Fibroblast of mammary gland (primary cell): Measurements from ENCODE around the gene ARHGAP26.

Experiments
- DNase-seq: peaks from one replicate; pipeline ENCODE4 v3.0.0-alpha.2; 2010; ENCODE audit warnings: low read depth
- H3K4me3 ChIP-seq: 2 replicates; pipeline ENCODE4 v1.5.1; 2011; ENCODE audit warnings: low read depth, mild to moderate bottlenecking, low read length, moderate library complexity; ENCODE audit not compliant: control insufficient read depth
- TF ChIP-seq, protein P1 (sequence below): conservative IDR thresholded peaks from 2 replicates; pipeline ENCODE4 v1.5.1; 2011; ENCODE audit warnings: low read depth, low read length, inconsistent platforms; ENCODE audit not compliant: control insufficient read depth, insufficient read depth

ARHGAP26 gene

DNA sequence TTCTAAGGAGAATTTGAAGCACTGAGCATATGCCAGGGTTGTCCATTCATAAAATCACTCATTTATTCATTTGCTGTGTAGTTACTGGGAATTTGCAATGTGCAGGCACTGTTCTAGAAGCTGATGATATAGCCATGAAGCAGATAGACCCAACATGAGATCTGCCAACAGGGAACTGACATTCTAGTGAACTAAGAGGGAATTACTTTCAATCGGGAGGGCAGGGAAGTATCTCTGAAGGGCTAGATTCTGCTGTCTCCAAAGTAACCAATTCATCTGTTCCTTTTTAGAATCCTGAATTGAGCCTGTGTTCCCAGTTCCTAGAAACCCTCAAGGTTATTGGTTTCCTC is 11.4 kb upstream of the ARHGAP26 start:
- DNase-seq = no peak
- TF ChIP-seq, protein P1, sequence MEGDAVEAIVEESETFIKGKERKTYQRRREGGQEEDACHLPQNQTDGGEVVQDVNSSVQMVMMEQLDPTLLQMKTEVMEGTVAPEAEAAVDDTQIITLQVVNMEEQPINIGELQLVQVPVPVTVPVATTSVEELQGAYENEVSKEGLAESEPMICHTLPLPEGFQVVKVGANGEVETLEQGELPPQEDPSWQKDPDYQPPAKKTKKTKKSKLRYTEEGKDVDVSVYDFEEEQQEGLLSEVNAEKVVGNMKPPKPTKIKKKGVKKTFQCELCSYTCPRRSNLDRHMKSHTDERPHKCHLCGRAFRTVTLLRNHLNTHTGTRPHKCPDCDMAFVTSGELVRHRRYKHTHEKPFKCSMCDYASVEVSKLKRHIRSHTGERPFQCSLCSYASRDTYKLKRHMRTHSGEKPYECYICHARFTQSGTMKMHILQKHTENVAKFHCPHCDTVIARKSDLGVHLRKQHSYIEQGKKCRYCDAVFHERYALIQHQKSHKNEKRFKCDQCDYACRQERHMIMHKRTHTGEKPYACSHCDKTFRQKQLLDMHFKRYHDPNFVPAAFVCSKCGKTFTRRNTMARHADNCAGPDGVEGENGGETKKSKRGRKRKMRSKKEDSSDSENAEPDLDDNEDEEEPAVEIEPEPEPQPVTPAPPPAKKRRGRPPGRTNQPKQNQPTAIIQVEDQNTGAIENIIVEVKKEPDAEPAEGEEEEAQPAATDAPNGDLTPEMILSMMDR = no peak
- H3K4me3 ChIP-seq = no peak overlapping the region

DNA sequence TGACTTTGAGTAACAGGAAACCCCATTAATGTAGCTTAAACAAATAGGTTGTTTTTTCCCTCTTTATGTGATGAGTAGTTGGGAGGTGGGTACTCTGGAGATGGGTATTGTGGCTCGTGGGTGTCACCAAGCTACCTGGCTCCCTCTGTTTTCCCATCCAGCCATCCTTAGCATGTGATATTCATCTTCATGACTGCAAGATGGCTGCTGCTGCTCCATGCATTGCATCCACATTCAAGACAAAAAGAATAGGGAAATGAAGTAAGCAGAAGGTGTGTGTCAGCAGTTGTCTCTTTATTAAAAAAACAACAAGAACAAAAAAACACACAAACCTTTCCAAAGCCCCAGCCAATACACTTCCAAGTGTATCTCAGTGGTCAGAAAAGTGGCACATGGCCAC is 6.5 kb upstream of the ARHGAP26 start:
- TF ChIP-seq, protein P1 = no peak
- DNase-seq = no peak
- no peak overlapping the region for H3K4me3 ChIP-seq

DNA sequence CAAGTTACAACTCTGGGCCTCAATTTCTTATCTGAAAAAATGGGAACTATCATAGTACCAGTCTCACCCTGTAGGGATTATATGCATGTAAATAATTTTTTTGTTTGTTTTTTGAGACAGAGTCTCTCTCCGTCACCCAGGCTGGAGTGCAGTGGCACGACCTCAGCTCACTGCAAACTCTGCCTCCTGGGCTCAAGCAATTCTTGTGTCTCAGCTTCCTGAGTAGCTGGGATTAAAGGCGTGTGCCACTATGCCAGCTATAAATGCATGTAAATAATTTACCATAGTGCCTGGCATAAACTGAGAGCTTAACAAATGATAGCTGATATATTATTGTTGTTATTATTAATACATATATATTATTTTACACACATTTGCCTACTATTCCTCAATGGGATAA is 3.0 kb upstream of the ARHGAP26 start:
- H3K4me3 ChIP-seq = no peak overlapping the region
- DNase-seq = no peak
- TF ChIP-seq, protein P1 = no peak

DNA sequence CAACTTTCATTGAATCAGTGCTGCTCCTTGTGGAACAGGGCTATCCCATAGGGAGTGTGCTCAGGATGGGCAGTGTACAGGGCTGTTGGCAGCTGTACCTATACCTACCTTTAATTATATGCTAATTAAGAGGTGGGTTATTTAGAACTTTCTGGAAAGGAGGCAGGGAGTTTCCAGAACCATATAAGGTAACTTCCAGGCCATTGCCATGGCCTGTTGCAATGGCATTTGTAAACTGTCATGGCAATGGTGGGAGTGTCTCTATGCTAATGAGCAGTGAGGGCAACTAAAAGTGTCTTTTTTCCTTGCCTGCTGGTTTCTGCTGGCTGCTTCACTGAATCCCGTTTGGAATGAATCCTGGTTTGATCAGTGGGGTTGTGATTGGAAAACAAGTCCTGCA is 2.3 kb upstream of the ARHGAP26 start:
- H3K4me3 ChIP-seq = no peak overlapping the region
- TF ChIP-seq, protein P1 = no peak
- no peak for DNase-seq

DNA sequence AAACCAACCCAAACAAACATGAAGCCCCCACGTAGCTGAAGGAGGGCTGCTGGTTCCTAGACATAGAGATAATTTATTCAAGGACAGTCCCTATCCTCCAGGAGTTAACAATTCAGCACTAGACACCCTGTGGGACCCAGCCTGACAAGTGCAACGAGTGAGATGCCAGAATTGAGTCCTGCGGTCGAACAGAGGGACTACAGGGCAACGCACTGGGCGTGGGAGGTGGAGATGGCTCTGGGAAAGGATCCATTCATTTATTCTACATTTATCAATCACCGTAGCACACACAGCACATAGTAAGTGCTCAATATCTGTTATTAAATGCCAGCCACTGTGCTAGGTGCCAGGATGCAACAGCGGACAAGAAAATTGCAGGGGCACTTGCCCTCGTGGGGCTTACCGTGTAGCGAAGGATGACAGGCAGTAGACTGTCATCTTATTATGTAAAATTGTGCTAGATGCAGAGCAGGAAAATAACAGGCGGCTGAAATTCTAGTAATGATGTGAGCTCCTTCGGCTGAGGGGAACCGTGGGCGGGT is 855 bp upstream of the ARHGAP26 start:
- H3K4me3 ChIP-seq = peak overlapping the region; percentile 88
- no peak for DNase-seq
- TF ChIP-seq, protein P1 = no peak

DNA sequence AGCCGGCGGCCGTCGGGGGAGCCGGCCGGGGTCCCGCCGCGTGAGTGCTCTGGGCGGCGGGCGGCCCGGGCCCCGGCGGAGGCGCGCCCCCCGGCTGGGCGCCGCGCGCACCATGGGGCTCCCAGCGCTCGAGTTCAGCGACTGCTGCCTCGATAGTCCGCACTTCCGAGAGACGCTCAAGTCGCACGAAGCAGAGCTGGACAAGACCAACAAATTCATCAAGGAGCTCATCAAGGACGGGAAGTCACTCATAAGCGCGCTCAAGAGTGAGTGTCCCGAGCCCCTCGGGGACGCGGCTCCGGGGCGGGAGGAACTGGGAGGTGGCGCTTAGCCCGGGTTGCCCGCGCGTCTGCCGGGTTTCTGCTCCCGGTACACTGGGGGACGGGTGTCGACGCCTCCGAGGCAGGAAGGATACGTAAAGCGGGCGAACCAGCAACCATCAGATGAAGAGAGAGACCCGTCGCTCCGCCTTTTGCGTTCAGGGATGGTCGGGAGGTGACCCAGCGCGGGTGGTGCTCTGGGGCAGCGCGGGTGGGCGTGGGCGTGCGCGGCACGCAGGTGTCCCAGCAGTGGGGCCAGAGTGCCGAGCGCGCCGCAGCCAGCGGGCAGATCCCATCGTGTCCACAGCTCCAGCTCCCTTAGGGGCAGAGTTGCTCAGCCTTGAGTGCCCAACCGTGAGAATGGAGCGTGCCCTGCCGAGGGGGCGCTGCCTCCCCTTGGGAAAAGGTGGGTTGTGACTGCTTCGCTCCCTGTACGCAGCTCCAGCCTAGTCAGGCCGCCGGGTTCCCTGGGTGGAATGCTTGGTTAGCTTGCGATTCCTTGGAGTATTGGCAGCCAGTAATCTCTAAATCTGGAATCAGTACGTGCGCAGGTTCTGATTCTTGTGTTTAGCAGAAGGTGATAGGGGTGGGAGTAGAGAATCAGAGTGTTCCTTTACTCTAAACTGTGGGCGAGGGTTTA is 753 bp downstream of the ARHGAP26 start:
- peak overlapping the region; percentile 88 for H3K4me3 ChIP-seq
- peak; percentile 27 for DNase-seq
- TF ChIP-seq, protein P1 = no peak
